Stimulated activated naive CD4-positive, alpha-beta T cell (primary cell): ENCODE data around the gene PEPD.

Experiments used
- DNase-seq, 6 experiments: peaks; one replicate each; lab custom pipeline; 2025; lab: John Stamatoyannopoulos, UW

The PEPD gene

GRCh38 chr19:33350538-33351309, 170.9 kb downstream of the PEPD start:
- no peak for DNase-seq

- DNase-seq = no peak
Observed at GRCh38 chr19:33349319-33350289, 172.0 kb downstream of the PEPD start.

DNA sequence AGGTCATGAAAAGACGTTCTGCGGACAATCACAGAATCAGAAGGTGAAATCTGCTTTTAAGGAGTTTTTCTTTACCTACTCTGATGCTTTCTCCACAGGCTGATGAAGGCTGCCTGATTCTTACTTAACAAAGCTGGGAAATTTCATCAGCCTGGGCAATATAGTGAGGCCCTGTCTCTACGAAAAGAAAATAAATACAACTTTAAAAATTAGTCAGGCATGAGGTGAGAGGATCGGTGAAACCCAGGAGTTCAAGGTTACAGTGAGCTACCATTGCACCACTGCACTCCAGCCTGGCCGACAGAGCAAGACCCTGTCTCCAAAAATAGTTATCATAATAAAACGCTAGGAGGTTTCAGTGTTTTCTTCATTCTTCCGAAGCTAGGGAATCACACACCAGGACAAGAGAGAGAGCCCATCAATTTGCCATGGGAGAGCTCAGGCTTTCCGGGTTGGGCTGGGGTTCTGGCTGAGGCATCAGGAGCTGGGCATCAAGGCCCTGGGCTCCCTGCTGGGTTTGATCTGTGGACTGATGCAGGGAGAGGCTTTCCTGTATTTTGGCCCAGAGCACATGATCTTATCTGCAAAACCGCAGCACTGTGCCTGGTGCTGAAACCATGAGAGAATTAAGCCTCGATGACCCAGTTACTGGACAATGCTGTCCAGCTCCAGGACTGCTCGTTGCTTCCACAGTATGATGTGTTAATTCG, 173.1 kb downstream of the PEPD start:
- no peak for DNase-seq

DNA sequence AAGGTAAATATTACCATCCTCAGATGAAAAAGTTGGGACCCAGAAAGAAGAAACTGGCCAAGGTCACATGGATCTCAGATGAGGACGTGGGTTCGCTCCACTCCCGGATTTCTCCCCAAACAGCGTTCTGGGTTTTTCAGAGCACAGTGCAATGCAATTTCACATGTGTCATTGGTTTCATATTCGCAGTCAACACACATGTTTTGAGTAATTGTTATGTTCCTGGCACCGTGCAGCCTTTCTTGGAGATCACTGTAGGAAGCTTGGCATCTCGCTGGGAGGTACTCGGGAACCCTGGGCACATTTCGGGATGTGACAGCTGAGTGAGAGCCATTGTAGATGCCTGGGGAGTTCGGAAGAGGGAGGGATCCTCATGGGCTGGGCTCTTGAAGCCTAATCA, 174.3 kb downstream of the PEPD start:
- no peak for DNase-seq

- DNase-seq = no peak
Observed at GRCh38 chr19:33346665-33347064, 174.9 kb downstream of the PEPD start.

GRCh38 chr19:33345163-33345562, 176.4 kb downstream of the PEPD start:
- DNase-seq = no peak

GRCh38 chr19:33344573-33344925, 177.0 kb downstream of the PEPD start:
- DNase-seq = no peak

DNA sequence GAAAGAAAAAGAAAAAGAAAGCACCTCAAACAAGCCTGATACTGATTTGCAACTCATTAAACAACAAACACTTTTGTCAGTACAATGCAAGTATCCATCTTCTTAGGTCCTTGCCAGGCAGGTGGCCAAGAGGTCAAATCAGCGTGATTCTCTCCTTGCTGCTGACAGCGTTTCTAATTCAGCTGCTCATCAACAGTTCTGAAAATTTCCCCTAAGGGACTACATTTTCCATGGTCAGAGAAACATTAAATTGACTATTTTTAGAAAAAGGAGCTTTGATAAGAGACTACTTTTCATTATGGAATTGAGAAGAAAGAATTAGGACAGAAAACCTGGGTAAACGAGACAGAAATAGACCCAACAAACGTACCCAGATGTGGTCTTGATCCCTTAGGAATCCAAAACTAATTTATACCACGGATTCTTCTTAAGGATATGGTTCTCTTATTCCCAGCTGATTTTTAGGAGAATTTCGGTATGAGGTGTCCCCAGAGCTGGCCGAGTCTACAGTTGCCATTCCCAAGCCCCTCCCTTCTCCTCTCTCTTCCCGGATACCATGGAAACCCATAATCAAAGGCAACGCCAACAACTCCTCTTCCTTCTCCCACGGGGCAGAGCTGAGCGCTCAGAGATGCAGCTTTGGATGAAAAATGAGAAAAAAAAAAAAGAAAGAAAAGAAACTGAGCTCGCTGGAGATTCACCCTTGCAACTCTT, 177.6 kb downstream of the PEPD start:
- DNase-seq = no peak

DNA sequence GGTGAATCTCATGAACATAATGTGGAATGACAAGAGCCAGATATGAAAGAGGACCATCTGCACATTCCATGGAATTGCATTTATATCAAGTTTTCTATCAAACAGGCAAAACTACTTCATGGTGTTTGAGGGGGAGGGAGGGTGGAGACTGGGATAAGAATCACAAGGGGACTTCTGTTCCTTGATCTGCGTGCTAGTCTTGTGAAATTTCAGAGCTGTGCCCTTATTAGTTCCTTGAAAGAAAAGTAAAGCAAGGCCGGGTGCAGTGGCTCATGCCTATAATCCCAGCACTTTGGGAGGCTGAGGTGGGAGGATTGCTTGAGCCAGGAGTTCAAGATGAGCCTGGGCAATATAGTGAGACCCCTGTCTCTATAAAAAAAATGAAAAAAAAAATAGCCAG, 178.3 kb downstream of the PEPD start:
- no peak for DNase-seq

DNA sequence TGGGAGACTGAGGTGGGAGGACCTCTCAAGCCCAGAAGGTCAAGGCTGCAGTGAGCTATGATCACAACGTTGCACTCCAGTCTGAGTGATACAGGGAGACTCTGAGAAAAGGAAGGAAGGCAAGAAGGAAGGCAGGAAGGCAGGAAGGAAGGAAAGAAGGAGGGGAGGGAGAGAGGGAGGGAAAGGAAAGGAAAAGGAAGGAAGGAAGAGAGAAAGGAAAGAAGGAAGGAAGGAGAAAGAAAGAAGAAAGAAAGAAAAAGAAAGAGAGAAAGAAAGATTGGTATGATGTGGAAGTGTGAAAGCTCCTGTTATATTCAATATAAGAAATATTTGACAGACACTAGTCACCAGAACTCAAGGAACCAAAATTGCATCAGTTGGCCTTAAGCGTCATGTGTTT, 180.6 kb downstream of the PEPD start:
- no peak for DNase-seq

GRCh38 chr19:33339016-33339984, 182.3 kb downstream of the PEPD start:
- no peak for DNase-seq
